Suppressor macrophage treated with lipopolysaccharide for 4 hours (primary cell): ENCODE measurements around the gene HPGD.
A peak's percentile ranks its signal among the peaks of the same experiment; 100 is the strongest.

Experiments
- DNase-seq: peaks from one replicate; pipeline ENCODE4 v3.0.0-alpha.2; 2020

The HPGD gene

DNA sequence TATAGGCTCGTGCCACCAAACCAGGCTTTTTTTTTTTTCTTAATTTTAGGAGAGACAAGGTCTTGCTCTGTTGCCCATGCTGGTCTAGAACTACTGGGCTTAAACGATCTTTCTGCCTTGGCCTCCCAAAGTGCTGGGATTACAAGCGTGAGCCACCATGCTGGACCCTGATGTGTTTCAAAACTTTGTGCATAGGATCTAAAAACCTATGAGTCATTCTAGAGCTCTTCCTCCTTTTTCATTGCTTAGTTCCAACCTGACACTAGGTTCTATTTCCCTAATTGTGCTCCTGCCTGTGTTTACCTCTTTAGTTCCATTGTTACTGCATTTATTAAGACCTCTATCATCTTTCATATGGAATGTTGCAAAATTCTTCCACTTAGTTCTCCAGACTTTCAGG lies 57.3 kb downstream of the HPGD start:
- peak; percentile 8 for DNase-seq

- no peak for DNase-seq
Measured at GRCh38 chr4:174461466-174462106, 60.7 kb downstream of the HPGD start.

- no peak for DNase-seq
Measured at GRCh38 chr4:174460684-174461083, 61.6 kb downstream of the HPGD start.

DNA sequence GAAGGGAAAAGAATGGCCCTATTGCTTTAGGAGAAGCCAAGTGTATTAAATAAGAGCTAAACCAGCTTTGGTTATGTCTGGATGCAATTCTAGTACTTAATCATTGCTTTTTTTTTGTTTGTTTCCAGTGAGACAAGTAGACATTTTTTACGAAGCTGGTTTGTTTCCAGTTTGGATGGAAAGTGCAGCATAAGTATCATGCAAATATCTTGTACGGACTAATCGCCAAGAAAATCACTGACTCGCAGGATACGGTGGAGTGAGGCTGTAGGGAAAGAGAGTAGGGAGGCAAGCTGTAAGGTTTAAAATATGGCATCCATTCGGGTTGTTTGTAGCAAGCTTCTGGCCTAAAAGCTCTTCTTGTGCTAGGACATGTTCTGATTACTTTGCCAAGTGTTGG lies 64.8 kb downstream of the HPGD start:
- DNase-seq, result no peak

- DNase-seq, result no peak
Measured at GRCh38 chr4:174454815-174455473, 67.3 kb downstream of the HPGD start.

DNA sequence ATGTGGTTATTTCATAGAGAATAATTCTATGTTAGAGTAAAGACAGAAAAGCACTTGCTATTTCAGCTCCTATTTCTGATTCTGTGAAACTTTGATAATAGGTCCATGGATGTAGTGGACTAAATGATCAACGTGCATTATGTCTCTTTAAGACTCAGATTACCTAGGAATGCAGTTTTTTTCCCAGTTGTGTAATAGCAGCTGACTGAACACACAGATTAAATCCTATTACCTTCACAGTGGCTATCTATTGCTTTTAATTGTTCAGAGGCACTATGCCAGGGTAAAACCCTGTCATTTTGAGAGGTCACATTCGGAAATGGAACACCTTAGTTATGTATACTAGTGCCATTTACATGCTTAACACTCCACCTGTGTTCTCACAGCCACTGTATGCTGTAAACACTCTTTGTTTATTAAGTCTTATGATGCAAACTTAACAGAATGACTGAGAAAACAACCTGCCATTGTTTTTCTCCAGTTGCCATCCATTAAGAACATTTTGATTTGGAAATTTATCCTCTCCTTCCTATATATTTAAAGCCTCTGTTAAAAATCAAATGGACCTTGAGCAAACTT lies 70.5 kb downstream of the HPGD start:
- DNase-seq, result no peak

DNA sequence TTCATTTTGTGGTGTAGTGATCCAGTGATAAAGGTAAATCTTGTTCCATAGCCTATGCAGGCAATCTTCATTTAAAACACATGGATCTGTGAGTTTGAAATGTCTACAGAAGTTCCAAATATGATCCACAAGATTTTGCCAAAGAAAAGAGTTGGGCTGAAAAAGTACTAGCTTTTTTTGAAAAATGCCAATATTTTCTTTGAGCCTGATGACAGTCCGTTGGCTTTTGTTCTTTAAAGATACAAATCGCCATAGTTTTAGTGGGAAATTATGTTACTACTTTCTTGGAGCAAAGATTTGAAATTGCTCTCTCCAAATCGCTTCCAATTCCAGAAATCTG lies 71.5 kb downstream of the HPGD start:
- DNase-seq, result no peak

DNA sequence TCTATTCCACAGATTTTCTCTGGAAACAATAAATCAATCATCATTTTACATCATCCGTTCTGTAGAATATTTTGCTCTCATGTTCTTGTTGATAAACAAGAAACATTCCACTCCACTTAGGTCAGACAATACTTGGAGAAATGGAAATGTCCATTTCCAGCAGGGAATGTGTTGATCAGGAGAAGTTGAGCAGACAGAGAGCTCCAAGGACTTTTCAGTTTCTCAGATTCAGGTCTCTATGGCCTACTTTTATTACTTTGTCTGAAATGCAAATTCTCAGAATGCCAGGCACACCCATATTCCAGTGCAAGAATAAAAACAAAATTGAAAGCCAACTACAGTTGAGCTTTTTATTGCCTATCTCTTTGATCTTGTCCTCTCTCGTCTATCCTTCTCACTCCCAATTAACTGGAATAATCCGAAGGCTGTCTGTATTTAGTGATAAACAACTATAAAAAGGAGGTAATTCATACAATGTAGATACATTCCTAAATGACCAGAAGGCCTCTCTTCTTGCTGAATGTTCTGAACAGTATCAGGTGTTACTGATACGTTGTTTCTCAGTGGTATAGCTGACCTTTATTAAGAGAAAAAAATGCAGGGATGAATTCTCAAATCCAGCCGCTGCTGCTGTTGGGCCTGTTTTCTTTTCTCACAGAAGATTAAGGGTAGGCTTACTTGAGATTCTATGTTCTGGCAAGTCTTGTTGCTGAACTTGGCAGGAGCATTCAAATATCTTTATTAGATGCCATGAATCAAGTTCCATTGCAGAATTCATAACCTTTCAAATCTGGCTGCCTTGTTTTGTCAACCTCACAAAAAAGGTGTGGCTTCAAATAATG lies 72.1 kb downstream of the HPGD start:
- DNase-seq, result no peak

GRCh38 chr4:174449152-174449551 lies 73.1 kb downstream of the HPGD start:
- DNase-seq, result no peak

DNA sequence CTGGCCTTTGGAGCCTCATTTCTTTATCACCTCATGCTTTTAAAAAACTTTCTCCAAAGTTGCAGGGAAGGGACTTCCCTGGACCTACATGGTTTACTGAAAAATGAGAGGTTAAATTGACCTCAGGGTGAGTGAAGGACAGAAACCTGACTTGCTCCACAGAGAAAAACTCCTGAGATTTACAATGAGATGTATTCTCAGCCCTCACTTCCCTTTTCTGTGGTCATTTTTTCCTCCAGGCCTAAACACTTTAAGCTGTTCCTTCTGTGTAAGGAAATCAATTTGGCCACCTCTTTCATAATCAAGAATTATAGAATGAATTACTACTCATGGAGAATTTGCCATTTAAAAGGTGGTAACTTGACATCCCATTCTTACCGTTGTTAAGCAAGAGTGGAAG lies 77.9 kb downstream of the HPGD start:
- no peak for DNase-seq
